ENCODE data around the gene POR. TPM values are rescaled to one million over a fixed set of nuclear protein-coding genes. Genes with fewer than 3 reads are reported as not detected.

The POR gene
- total RNA-seq, 4 donors from 2014 or later, result 10.0 to 122 (median 69.2) TPM

GRCh38 chr7:75994388-75995051, 79.6 kb downstream of the POR start, which contains the start of gene TMEM120A:
TSS of gene TMEM120A (minus strand) at chr7:75994595. CDS start at chr7:75994570, 25 bp downstream.
- no peaks in the 10 kb centered on the region for H3K4me1 ChIP-seq
- H3K4me3 ChIP-seq, result peak within 1 kb of the TSS; percentile 71 to 94
- peak within 1 kb of the TSS; percentile 87 to 90 for H3K27ac ChIP-seq
- no peaks in the 10 kb centered on the region for H3K36me3 ChIP-seq
- H3K27me3 ChIP-seq, result no peaks in the 10 kb centered on the region
- DNase-seq, result peak; percentile 95 to 97
- H3K9me3 ChIP-seq, result no peaks in the 10 kb centered on the region
- peak in 3 of 4 experiments; percentile 18 to 40 (median 29) for TF ChIP-seq CTCF (IDR thresholded peaks at IDR 0.05)
- peak; percentile 50 to 79 for TF ChIP-seq POLR2A (IDR thresholded peaks at IDR 0.05)
- intact Hi-C loops (cut with DNase I; ENCODE audit: low total_unique reads), result no loop called here

GRCh38 chr7:75995052-75995471, 80.1 kb downstream of the POR start:
- Histone ChIP-seq H3K27me3 (no peaks in the 10 kb centered on the region), H3K4me3 (peak overlapping the region; percentile 71 to 94), H3K36me3 (no peaks in the 10 kb centered on the region), H3K27ac (peak overlapping the region; percentile 72 to 87), H3K9me3 (no peaks in the 10 kb centered on the region), H3K4me1 (no peaks in the 10 kb centered on the region)
- no peak for TF ChIP-seq CTCF (IDR thresholded peaks at IDR 0.05)
- no peak for TF ChIP-seq POLR2A (IDR thresholded peaks at IDR 0.05)
- DNase-seq, result peak; percentile 38 to 50
- intact Hi-C loops (cut with DNase I; ENCODE audit: low total_unique reads), result no loop called here

- Histone ChIP-seq H3K4me1 (no peaks in the 10 kb centered on the region), H3K9me3 (no peaks in the 10 kb centered on the region), H3K36me3 (no peaks in the 10 kb centered on the region), H3K27me3 (no peaks in the 10 kb centered on the region), H3K27ac (no peak overlapping the region), H3K4me3 (no peak overlapping the region)
- DNase-seq, result no peak
- intact Hi-C loops (cut with DNase I; ENCODE audit: low total_unique reads), result no loop called here
- no peak for TF ChIP-seq CTCF (IDR thresholded peaks at IDR 0.05)
- TF ChIP-seq POLR2A (IDR thresholded peaks at IDR 0.05), result no peak
Observed at GRCh38 chr7:75995996-75996395, 81.0 kb downstream of the POR start.

DNA sequence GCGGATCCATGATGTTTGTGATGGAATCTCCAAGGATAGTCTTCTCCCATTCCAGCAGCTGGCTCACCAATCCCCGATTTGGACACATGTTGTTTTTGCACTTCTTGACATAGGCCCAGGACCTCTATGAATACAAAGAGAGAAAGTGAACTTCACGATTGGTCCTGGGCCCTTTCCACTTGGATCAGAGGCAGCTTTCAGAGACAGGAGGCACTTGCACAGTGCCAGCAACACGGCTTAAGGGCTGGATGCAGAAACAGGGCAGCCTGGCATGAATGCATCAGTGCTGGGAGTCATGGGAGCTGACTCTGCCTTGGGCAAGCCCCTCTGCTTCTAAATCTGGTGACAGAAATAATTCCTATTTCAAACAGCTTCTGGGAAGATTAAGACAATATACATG, 81.5 kb downstream of the POR start:
- Histone ChIP-seq H3K27ac (no peak overlapping the region), H3K27me3 (no peaks in the 10 kb centered on the region), H3K4me1 (no peaks in the 10 kb centered on the region), H3K9me3 (no peaks in the 10 kb centered on the region), H3K4me3 (no peak overlapping the region), H3K36me3 (no peaks in the 10 kb centered on the region)
- intact Hi-C loops (cut with DNase I; ENCODE audit: low total_unique reads), result no loop called here
- TF ChIP-seq POLR2A (IDR thresholded peaks at IDR 0.05) (no peak), CTCF (IDR thresholded peaks at IDR 0.05) (no peak)
- DNase-seq, result no peak

GRCh38 chr7:75998038-75998437, 83.1 kb downstream of the POR start:
- Histone ChIP-seq H3K4me1 (no peaks in the 10 kb centered on the region), H3K27ac (no peak overlapping the region), H3K9me3 (no peaks in the 10 kb centered on the region), H3K36me3 (no peaks in the 10 kb centered on the region), H3K4me3 (no peak overlapping the region), H3K27me3 (no peaks in the 10 kb centered on the region)
- DNase-seq, result no peak
- TF ChIP-seq POLR2A (IDR thresholded peaks at IDR 0.05), result no peak
- TF ChIP-seq CTCF (IDR thresholded peaks at IDR 0.05), result no peak
- intact Hi-C loops (cut with DNase I; ENCODE audit: low total_unique reads), result no loop called here

All from uterus (tissue), 4 donors.